ENCODE results near the gene ST6GALNAC2.

GRCh38 chr17:76543482-76543825 lies 42.2 kb downstream of the ST6GALNAC2 start:
- TF ChIP-seq SP1 (IDR thresholded peaks at IDR 0.05) (no peak), FOXA1 (IDR thresholded peaks at IDR 0.05) (no peak), FOXK2 (IDR thresholded peaks at IDR 0.05) (no peak), ARNT (IDR thresholded peaks at IDR 0.05) (no peak), L3MBTL2 (conservative IDR thresholded peaks at IDR 0.05) (no peak), ELF4 (IDR thresholded peaks at IDR 0.05) (no peak), PKNOX1 (IDR thresholded peaks at IDR 0.05) (no peak)
